ENCODE results near the gene NTN5.

Gene NTN5

GRCh38 chr19:48668332-48668731 lies 4.5 kb downstream of the NTN5 start:
- TF ChIP-seq CTCF (IDR thresholded peaks at IDR 0.05; ENCODE audit: borderline replicate concordance, insufficient read depth, low read depth, low read length) = no peak
- H3K4me3 ChIP-seq (ENCODE audit: low read depth, low read length) = no peak overlapping the region

GRCh38 chr19:48665786-48666185 lies 7.0 kb downstream of the NTN5 start:
- TF ChIP-seq CTCF (IDR thresholded peaks at IDR 0.05; ENCODE audit: borderline replicate concordance, insufficient read depth, low read depth, low read length) = no peak
- H3K4me3 ChIP-seq (ENCODE audit: low read depth, low read length) = no peak overlapping the region

- no peak for TF ChIP-seq CTCF (IDR thresholded peaks at IDR 0.05; ENCODE audit: borderline replicate concordance, insufficient read depth, low read depth, low read length)
- no peak overlapping the region for H3K4me3 ChIP-seq (ENCODE audit: low read depth, low read length)
These were observed 8.3 kb downstream of the NTN5 start for GRCh38 chr19:48664476-48664875.

GRCh38 chr19:48663667-48664066 lies 9.2 kb downstream of the NTN5 start:
- H3K4me3 ChIP-seq (ENCODE audit: low read depth, low read length) = no peak overlapping the region
- TF ChIP-seq CTCF (IDR thresholded peaks at IDR 0.05; ENCODE audit: borderline replicate concordance, insufficient read depth, low read depth, low read length) = no peak

GRCh38 chr19:48661711-48662090 lies 11.1 kb downstream of the NTN5 start:
- TF ChIP-seq CTCF (IDR thresholded peaks at IDR 0.05; ENCODE audit: borderline replicate concordance, insufficient read depth, low read depth, low read length) = no peak
- H3K4me3 ChIP-seq (ENCODE audit: low read depth, low read length) = no peak overlapping the region

- no peak for TF ChIP-seq CTCF (IDR thresholded peaks at IDR 0.05; ENCODE audit: borderline replicate concordance, insufficient read depth, low read depth, low read length)
- no peak overlapping the region for H3K4me3 ChIP-seq (ENCODE audit: low read depth, low read length)
These were observed 11.7 kb downstream of the NTN5 start for GRCh38 chr19:48660852-48661710.

- H3K4me3 ChIP-seq (ENCODE audit: low read depth, low read length) = no peak overlapping the region
- TF ChIP-seq CTCF (IDR thresholded peaks at IDR 0.05; ENCODE audit: borderline replicate concordance, insufficient read depth, low read depth, low read length) = no peak
These were observed 13.0 kb downstream of the NTN5 start for GRCh38 chr19:48659768-48660167.
